ACC112 (cell line): ENCODE data around the gene SIL1.
A peak's percentile ranks its signal among the peaks of the same experiment; 100 is the strongest.
"Not testable (repeated sequence)": the region's sequence is repeated elsewhere in the genome, so short reads cannot be mapped to it uniquely, and the experiment has no call there.

ENCODE experiments used
- H2AFZ ChIP-seq: fragments of 200-600 bp; sonication (generic); one replicate; pipeline ENCODE4 v1.6.0; 2017; ENCODE audit warnings: antibody characterized with exemption, low read length; ENCODE audit not compliant: unreplicated experiment
- H3K27ac ChIP-seq: fragments of 200-600 bp; sonication (generic); 2 replicates; pipeline ENCODE4 v1.5.1; 2014; ENCODE audit warnings: low read depth, mild to moderate bottlenecking, antibody characterized with exemption, low read length, moderate library complexity
- H3K27me3 ChIP-seq: fragments of 200-600 bp; sonication (generic); 2 replicates; pipeline ENCODE4 v1.6.1; 2014; ENCODE audit warnings: mild to moderate bottlenecking, antibody characterized with exemption, low read length, moderate library complexity, mixed read lengths; ENCODE audit not compliant: insufficient read depth
- H3K36me3 ChIP-seq: fragments of 200-600 bp; sonication (generic); 2 replicates; pipeline ENCODE4 v1.6.1; 2016; ENCODE audit warnings: mild to moderate bottlenecking, antibody characterized with exemption, low read length, moderate library complexity, mixed read lengths; ENCODE audit not compliant: insufficient read depth
- H3K4me1 ChIP-seq: fragments of 200-600 bp; sonication (generic); one replicate; pipeline ENCODE4 v1.6.1; 2016; ENCODE audit warnings: low read length, mixed read lengths; ENCODE audit not compliant: insufficient read depth, unreplicated experiment, control insufficient read depth
- H3K4me3 ChIP-seq: fragments of 200-600 bp; sonication (generic); 2 replicates; pipeline ENCODE4 v1.5.1; 2014; ENCODE audit warnings: mild to moderate bottlenecking, low read depth, low read length
- H3K79me2 ChIP-seq: fragments of 200-600 bp; sonication (generic); one replicate; pipeline ENCODE4 v1.6.0; 2016; ENCODE audit warnings: low read length; ENCODE audit not compliant: control insufficient read depth, unreplicated experiment, insufficient read depth

SIL1 gene

GRCh38 chr5:139199321-139199720 is 1.2 kb upstream of the SIL1 start:
- Histone ChIP-seq H3K36me3 (0 out of 2 replicates have a peak, but pooled peaks cover 3% of the 10 kb centered on the region), H3K4me1 (peaks cover 7% of the 10 kb centered on the region), H3K27ac (no peak overlapping the region), H3K27me3 (no peaks in the 10 kb centered on the region), H2AFZ (peak overlapping the region; percentile 53), H3K79me2 (peaks cover 24% of the 10 kb centered on the region), H3K4me3 (no peak overlapping the region)

GRCh38 chr5:139196296-139196956 is 1.7 kb downstream of the SIL1 start:
- peaks cover 27% of the 10 kb centered on the region for H3K79me2 ChIP-seq

DNA sequence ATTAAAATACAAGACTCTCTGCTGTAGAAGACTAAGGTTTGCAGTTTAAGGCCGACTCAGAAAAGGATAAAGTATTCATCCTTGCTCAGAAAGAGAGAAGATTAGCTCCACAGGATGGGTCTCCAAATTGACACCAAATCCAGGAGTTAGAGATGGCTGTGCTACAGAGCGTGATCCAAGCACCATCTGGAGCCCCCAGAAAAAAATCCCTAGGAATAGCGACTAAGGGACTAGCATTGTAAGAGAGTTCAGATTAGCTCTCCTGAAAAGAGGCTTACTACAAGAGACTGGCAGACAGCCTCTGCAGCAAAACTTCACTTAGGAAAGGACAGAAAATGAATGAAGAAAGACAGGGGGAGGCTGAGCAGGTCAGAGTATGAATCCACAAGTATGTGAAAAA is 3.7 kb downstream of the SIL1 start:
- Histone ChIP-seq H2AFZ (no peak overlapping the region), H3K4me3 (no peak overlapping the region), H3K27me3 (no peaks in the 10 kb centered on the region), H3K79me2 (peaks cover 27% of the 10 kb centered on the region), H3K4me1 (peaks cover 12% of the 10 kb centered on the region), H3K27ac (no peak overlapping the region), H3K36me3 (0 out of 2 replicates have a peak, but pooled peaks cover 3% of the 10 kb centered on the region)

More at GRCh38 chr5:139196296-139196956, 1.7 kb downstream of the SIL1 start:
- H2AFZ ChIP-seq = no peak overlapping the region
- H3K4me1 ChIP-seq = peaks cover 7% of the 10 kb centered on the region
- 0 out of 2 replicates have a peak, but pooled peaks cover 3% of the 10 kb centered on the region for H3K36me3 ChIP-seq
- H3K4me3 ChIP-seq = peak overlapping the region; percentile 96; the same call in 1 of the 2 replicates
- H3K27me3 ChIP-seq = no peaks in the 10 kb centered on the region
- H3K27ac ChIP-seq = no peak overlapping the region

- no peak overlapping the region for H3K4me3 ChIP-seq
- no peak overlapping the region for H3K27ac ChIP-seq
- H3K4me1 ChIP-seq = peaks cover 12% of the 10 kb centered on the region
- peaks cover 27% of the 10 kb centered on the region for H3K79me2 ChIP-seq
- no peak overlapping the region for H2AFZ ChIP-seq
- no peaks in the 10 kb centered on the region for H3K27me3 ChIP-seq
- 0 out of 2 replicates have a peak, but pooled peaks cover 3% of the 10 kb centered on the region for H3K36me3 ChIP-seq
Observed at GRCh38 chr5:139193928-139194327, 4.2 kb downstream of the SIL1 start.

DNA sequence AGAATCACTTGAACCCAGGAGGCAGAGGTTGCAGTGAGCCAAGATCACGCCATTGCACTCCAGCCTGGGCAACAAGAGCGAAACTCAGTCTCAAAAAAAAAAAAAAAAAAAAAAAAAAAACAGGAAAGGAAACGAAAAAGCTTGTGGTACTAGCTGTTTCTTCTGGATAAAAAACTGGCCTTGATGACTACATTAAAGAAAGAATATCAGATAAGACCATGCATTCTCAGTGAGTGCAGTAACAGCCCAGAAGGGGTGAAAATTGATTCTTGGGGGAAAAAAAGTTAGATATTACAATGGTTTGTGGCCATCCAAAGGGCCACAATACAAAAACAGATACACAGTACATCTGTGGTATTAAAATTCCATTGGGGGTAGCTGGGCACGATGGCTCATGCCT is 5.3 kb downstream of the SIL1 start:
- not testable (repeated sequence) for H3K4me3 ChIP-seq, H3K36me3 ChIP-seq, H2AFZ ChIP-seq, H3K27me3 ChIP-seq, H3K27ac ChIP-seq
- H3K4me1 ChIP-seq = peaks cover 12% of the 10 kb centered on the region
- peaks cover 26% of the 10 kb centered on the region for H3K79me2 ChIP-seq

DNA sequence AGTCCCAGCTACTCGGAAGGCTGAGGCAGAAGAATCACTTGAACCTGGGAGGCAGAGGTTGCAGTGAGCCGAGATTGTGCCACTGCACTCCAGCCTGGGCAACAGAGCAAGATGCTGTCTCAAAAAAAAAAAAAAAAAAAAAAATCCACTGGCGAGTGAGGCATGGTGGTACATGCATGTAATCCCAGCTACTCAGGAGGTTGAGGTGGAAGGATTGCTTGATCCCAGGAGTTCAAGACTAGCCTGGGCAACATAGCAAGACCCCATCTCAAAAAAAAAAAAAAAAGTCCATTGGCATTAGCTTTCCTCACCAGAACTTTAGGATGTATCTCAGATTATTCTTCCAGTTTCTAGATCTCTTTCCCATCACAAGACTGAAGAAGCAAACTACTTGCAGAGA is 6.2 kb downstream of the SIL1 start:
- not testable (repeated sequence) for H3K27me3 ChIP-seq, H3K4me3 ChIP-seq, H2AFZ ChIP-seq, H3K36me3 ChIP-seq, H3K27ac ChIP-seq
- peaks cover 16% of the 10 kb centered on the region for H3K79me2 ChIP-seq
- H3K4me1 ChIP-seq = peaks cover 12% of the 10 kb centered on the region

DNA sequence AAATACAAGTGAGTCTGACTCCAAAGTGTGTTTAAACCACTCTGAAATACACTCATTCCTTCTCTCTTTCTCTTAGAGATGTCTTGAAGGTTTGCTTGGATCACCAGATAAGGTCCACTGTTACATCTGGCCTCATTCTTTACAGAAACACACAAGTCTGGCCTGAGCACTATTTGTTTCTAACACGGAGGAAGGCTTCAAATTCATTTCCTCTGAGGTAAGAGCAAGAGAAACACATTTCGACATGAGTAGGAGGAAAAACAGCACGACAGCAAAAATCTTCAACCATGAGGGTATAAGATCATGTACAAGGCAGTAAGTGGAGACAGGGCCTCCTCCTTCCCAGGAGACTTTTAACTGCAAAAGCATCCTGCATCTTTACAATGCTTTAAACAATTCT is 8.0 kb downstream of the SIL1 start:
- Histone ChIP-seq H3K27me3 (no peaks in the 10 kb centered on the region), H3K4me1 (peaks cover 17% of the 10 kb centered on the region), H3K36me3 (no peaks in the 10 kb centered on the region), H3K27ac (no peak overlapping the region), H3K79me2 (peaks cover 9% of the 10 kb centered on the region), H2AFZ (no peak overlapping the region), H3K4me3 (no peak overlapping the region)

- Histone ChIP-seq H3K79me2 (peaks cover 13% of the 10 kb centered on the region), H3K27ac (no peak overlapping the region), H3K36me3 (no peaks in the 10 kb centered on the region), H2AFZ (no peak overlapping the region), H3K4me3 (no peak overlapping the region), H3K27me3 (no peaks in the 10 kb centered on the region), H3K4me1 (peaks cover 17% of the 10 kb centered on the region)
Observed at GRCh38 chr5:139188558-139189270, 9.5 kb downstream of the SIL1 start.

GRCh38 chr5:139186752-139187326 is 11.3 kb downstream of the SIL1 start:
- peaks cover 25% of the 10 kb centered on the region for H3K4me1 ChIP-seq
- H3K27ac ChIP-seq = no peak overlapping the region
- H3K4me3 ChIP-seq = no peak overlapping the region
- no peak overlapping the region for H2AFZ ChIP-seq
- no peaks in the 10 kb centered on the region for H3K27me3 ChIP-seq
- peaks cover 10% of the 10 kb centered on the region for H3K79me2 ChIP-seq
- no peaks in the 10 kb centered on the region for H3K36me3 ChIP-seq

- no peak overlapping the region for H2AFZ ChIP-seq
Observed at GRCh38 chr5:139186261-139186660, 11.9 kb downstream of the SIL1 start.

More at GRCh38 chr5:139186261-139186660, 11.9 kb downstream of the SIL1 start:
- Histone ChIP-seq H3K27ac (no peak overlapping the region), H3K27me3 (no peaks in the 10 kb centered on the region), H3K36me3 (no peaks in the 10 kb centered on the region), H3K4me1 (peaks cover 30% of the 10 kb centered on the region), H3K79me2 (peaks cover 10% of the 10 kb centered on the region), H3K4me3 (no peak overlapping the region)
